HK-2 (cell line): Measurements from ENCODE around the gene FAS.

Source experiments
- DNase-seq: peaks from one replicate; pipeline ENCODE4 v3.0.0-alpha.2; 2018; ENCODE audit not compliant: unreplicated experiment

Gene FAS

DNA sequence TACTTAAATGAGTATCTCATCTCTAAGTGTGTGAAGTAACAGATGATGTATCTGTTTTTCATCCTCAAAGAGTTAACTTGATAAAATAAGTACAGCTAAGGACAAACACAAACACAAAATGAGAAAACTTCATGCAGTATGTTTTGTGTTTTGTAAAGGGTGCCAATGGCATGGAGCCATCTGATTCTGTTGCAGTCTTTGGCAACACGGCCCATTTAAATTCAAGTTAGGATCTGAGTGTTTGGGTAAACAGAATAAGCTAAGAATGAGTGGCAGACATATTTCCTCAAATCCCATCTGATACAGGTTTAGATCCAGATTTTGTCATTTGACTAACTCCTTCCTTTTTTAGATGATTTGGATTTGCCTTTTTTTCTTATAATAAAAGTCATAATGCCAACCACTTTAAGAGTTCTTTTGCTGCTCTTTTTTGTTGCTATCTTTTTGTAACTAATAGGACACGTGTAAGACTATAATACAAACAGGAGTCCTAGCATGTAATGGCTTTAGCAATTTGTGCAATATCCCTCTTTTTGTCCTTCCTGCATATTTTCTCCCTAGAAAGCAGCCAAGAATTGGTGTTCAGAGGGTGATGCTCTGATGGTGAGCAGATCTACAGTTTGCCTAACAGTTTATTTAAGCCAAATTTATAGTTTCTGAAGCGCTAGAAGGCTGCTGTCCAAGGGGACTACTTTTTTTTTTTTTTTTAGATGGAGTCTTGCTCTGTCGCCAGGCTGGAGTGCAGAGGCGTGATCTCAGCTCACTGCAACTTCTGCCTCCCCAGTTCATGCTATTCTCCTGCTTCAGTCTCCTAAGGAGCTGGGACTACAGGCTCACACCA is 19.2 kb upstream of the FAS start:
- no peak for DNase-seq

DNA sequence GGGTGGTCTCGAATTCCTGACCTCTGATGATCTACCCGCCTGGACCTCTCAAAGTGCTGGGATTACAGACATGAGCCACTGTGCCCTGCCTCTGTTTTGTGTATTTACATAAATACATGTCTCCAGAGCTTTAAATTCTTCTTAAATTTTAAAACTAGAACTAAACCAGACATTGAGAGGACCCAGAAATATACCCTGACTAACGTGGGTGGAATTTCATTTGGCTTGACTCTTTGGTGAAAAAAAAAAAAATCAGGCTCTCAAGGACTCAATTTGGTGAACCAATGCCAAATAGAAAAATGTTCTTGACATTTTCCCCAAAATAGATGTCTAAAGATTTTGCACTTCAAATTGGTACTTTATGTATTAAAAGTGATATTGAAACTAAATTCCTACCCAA is 16.6 kb upstream of the FAS start:
- no peak for DNase-seq

DNA sequence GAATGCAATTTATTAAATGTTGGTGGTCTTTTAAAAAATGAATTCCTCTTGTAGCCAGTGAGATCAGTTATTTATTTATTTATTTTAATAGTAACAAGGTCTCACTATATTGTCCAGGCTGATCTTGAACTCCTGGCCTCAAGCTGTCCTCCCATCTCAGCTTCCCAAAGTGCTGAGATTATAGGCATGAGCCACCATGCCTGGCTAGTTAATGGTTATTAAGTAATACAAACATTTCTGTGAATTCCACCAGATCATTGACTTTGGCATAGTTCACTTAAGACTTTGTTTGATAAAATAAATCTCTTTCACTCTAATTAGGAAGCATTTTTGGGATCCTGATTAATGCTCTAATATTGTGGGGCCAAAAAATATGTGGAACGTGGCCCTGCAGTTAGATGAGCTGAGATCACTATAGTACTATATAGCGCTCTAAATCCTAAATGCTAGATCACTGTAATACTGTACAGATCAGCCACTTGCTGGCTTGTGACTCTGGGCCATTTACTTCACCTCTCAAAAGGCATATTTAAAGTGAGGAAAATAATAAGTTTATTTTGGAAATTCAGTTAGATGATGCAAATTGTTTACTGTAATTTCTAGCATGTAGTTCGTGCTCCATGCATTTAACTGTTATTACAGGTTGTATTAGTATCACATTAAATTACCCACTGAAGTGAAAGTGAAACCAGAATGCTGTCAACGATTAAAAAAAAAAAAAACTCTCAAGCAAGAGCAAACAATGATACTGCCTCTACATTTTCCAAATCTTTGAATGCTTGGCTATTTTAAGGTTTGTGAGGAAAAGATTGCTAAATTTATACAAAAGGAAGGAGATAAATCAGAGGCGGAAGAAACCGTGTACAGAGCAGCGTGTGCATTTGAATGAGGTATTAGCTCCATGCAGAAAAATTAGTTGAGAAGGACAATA is 15.9 kb upstream of the FAS start:
- DNase-seq: no peak

DNA sequence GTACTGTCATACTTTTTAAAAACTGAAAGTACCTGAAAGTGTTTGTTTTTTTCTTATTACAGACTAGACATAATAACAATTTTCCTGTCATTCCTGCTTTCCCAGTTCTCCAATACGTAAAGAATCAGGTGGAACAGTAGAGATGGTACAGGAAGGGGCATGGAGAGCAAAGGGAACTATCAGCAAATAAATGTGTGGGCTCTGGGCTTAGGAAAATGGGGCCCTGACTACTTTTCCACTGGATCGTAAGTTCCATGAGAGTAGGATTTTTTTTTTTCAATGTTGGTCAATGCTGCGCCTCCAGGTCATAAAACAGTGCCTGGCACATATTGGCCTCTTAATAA is 15.2 kb upstream of the FAS start:
- DNase-seq: no peak

DNA sequence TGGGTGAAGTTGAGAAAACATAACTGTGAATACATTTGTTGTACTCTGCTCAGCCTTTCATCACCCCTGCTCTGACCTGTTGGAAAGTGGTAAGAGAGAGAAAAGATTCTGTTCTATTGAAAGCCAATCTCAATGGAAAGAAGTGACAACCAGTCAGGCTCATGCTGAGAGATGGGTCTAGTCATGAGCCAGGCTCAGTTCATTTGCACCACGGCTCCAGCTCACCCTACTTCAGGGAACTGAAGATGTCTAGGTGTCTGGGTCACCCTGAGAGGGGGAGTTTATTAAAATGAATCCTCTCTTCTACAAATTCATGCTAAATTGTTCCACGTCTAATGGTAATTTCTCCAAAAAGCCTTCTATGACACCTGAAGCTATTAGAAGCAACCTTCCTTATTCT is 12.1 kb upstream of the FAS start:
- DNase-seq: no peak

DNA sequence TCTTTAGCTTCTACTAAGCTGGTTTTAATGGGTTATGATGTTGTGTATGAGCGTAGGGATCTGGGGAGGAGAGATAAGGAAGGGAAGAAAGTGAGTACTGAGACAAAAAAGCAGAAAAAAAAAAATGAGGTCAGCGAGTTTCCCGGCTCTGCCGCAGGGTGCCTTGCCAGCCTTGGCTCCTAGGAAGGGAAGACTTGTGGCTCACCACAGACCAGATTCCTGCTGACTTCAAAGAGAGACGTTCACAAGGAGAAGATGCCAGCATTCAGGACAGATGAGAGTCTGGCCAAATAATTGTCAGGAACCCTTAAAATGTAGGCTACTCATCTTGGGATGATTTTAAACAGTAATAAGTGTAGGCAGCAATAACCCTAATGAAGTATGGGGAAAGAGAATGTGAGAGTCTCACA is 11.4 kb upstream of the FAS start:
- peak; percentile 55 for DNase-seq

DNA sequence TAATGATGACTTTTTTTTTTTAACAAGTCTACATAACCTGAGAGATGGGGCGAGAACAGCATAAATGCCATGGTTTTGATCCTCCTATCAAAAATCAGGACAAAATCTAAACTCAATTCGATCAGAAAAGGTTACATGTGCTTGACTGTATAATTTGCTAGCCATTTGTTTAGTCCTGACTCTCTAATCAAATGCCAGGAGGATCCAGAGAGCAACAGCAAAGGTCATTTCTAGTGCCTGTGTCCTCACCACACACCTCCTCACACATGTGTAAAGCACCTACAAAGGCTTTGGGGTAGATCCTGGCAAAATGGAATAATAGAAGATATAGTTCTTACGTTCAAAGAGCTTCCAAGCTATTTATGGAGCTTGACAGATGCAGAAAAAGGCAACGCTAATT is 11.0 kb upstream of the FAS start:
- DNase-seq: no peak

DNA sequence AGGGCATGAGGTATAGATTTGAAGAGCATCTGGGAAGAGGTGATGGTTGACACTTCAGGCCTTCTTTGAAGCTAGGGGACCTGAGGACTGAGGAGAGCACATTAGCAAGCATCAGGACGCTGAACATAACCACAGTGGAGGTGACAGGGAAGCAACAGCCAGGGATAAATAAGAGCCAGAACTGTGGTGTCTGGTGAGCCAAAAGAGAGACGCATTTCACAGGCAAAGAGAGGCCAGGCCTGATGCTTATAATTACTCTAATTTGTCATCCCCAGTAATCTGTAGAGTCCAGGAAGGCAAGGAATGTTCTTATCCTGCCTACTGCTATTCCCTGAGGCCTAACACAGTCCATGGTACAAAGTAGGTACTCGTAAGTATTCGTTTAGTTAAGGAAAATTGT is 10.4 kb upstream of the FAS start:
- no peak for DNase-seq

DNA sequence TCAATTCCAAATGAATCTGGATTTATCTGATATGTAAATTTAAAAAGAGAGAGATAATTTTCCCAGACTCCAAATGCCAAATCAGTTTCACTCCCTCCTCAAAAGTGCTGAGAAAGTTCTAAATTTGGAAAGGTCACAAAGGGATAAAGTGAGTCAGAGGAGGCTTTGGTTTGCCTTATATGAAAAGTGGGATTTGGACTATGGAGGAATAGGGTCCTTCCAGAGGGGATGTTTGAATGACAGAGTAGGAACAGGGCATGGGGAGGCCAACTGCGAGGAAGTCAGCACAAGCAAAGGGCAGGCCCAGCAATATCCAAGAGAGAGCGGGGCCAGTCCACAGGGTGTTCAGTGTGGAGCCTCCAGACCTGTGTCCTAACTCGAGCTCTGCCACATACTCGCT is 9.8 kb upstream of the FAS start:
- DNase-seq: no peak

DNA sequence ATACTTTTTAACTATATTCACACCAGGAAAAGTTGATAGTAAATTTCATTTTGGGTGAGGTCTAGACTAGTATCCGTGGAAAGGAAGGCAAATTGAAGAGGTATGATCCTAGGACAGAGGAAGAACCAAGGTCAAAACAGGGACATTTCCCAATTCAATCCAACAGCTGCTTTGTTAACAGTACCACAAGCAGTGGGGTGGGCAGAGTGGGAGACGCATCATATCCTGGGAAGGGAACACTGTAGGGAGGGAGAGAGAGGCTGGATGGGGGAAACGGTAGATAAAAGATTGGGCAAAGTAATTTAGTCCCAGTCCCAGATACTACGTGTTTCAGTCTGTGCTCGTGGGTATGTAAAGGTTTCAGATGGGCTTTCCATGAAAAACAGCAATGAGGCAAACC is 9.2 kb upstream of the FAS start:
- no peak for DNase-seq

DNA sequence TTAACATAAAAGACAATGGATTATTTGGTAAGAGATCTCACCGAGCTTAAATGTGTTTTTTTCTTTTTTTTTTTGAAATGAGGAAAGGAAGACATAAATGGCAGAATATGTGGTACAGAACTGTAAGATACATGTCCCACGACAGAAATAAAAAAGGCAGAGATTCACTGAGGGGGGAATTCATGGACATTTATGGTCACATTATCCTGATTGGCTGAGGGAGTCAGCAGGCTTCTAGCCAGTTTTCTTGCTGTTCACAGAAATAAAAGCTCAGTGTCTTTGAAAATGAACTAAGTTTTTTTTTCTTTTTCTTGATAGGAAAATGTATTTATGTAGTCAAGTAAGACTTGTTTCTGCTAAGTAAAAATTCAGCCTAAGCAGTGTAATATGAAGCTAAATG is 8.2 kb upstream of the FAS start:
- DNase-seq: no peak

DNA sequence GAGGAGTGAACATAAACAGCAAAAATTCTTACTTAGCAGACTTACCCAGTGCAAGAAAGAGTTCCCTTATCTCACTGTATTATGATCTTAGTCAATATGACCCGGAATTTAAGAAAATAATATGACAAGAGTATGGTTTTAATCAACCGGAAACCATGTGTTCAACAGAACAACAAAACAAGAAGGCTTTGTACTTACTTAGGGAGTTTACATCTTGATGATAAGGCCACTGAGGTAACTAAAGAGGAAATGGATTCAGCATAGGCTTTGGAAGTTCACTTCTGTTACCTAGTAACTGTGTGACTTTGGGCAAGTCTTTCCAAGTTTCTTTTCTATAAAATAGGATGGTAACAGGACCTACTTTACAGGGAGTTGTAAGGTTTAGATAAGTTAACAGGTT is 7.4 kb upstream of the FAS start:
- DNase-seq: no peak

DNA sequence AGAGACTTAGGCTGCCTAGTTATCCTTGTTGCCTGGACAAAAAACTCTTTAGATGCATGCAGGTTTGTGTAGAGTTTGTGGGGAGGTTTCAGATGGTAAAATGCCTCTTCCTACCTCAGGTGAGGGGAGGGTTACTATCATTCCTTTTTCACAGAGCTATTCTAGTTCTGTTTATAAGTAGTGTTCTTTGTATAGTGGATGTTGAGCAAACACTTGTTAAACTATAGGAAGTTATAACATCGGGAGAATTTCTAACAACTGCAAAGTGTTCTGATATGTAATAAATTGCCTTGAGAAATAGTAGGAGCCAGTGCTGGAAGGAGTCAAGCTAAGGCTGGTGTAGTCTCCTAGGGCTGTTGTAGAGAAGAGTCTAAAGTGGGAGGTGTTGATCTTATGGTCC is 6.7 kb upstream of the FAS start:
- no peak for DNase-seq

DNA sequence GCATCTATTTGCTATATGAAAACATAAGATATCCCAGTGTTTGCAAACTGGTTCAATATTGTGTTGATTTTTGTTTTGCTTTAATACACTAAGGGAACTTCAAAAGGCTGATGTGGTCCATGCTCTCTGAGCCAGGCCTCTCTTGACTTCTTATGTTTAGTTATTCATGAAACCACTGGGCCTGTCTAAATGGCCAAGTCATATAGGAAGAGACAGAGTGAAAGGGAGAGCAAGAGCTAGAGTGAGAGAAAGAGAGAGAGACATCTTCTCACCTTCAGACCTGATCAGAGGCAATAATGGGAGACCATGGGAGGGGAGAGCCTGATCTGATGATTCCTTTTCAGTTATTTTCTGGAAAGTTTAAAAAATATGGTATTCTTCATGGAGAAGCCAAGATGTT is 6.1 kb upstream of the FAS start:
- no peak for DNase-seq

DNA sequence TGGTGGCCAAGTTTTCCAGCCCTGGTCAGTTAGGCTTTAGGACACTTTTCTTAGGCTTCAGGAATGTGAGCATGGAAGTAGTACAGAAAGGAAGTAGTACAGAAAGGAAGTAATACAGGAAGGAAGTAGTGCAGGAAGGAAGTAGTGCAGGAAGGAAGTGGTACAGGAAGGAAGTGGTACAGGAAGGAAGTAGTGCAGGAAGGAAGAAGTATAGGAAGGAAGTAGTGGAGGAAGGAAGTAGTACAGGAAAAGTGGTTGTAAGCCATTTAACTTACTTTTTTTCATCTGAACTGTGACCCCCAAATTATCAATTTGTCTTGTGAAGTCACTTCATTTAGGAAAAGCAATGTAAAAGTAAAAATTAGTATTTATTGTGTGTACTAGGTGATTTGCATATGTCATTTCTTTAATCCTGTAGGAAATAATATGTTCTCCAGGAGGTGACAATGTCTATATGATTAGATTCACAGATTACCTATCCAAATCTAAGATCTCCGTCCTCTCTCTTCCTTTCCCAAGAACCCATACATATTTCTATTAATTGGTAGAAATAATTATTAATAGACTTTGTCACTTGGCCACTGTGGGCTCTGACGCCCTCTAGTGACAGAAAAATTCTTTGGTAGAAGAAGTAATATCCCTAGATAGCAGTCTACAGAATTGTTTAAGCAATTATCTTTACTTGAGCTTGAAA is 3.9 kb upstream of the FAS start:
- DNase-seq: no peak

DNA sequence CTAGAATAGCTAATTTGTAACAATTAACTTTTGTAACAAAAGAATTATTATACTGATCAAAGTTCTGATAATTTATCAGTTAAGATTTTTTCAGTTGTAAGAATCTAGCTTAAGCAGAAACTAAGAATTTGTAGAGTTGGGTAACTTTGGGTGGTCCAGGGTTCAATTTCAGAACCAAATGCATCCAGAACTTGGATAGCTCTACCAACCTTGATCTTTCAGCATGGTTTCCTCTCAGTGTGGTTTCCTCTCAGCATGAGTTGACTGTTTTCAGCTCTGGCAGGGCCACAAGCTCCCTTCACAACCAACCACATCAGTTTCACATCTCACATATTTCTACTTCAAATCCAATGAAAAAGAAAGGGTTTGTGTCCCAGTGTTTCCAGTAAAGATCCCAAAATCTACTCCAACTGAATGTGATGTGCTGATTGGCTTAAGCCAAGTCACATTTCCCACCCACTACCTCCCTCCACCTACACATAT is 3.3 kb upstream of the FAS start:
- DNase-seq: no peak

DNA sequence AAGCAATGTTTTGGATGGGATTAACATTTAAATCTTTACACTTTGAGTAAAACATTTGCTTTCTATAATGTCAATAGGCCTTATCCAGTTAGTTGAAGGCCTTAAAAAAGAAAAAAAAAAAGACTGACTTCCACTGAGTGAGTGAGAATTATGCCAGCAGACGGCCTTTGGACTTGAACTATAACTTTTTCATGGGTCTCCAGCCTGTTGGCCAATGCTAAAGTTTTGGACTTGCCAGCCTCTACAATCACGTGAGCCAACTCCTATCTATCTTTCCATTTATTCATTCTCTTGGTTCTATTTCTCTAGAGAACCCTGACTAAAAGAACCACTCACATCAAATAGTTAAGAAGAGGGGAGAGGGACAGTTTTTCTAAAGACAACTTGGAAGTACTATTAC is 2.8 kb upstream of the FAS start:
- DNase-seq: no peak

DNA sequence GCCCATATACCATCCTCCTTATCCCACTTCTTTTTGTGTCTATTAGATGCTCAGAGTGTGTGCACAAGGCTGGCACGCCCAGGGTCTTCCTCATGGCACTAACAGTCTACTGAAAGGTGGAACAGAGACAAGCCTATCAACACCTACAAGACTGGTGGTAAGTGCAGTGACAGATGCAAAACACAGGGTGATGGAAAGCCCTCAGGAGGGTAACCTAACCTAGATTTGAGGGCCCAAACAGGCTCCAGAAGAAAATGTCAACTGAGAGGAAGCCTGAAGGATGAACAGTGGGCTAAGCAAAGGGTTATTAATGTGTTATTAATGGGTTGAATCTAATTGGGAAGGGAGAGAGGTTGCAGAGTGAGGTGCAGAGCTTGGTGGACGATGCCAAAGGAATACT is 1.2 kb upstream of the FAS start:
- no peak for DNase-seq

DNA sequence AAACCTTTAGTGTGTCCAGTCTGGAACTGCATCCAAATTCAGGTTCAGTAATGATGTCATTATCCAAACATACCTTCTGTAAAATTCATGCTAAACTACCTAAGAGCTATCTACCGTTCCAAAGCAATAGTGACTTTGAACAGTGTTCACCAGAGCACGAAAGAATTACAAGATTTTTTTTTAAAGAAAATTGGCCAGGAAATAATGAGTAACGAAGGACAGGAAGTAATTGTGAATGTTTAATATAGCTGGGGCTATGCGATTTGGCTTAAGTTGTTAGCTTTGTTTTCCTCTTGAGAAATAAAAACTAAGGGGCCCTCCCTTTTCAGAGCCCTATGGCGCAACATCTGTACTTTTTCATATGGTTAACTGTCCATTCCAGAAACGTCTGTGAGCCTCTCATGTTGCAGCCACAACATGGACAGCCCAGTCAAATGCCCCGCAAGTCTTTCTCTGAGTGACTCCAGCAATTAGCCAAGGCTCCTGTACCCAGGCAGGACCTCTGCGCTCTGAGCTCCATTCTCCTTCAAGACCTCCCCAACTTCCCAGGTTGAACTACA is 694 bp upstream of the FAS start:
- no peak for DNase-seq

DNA sequence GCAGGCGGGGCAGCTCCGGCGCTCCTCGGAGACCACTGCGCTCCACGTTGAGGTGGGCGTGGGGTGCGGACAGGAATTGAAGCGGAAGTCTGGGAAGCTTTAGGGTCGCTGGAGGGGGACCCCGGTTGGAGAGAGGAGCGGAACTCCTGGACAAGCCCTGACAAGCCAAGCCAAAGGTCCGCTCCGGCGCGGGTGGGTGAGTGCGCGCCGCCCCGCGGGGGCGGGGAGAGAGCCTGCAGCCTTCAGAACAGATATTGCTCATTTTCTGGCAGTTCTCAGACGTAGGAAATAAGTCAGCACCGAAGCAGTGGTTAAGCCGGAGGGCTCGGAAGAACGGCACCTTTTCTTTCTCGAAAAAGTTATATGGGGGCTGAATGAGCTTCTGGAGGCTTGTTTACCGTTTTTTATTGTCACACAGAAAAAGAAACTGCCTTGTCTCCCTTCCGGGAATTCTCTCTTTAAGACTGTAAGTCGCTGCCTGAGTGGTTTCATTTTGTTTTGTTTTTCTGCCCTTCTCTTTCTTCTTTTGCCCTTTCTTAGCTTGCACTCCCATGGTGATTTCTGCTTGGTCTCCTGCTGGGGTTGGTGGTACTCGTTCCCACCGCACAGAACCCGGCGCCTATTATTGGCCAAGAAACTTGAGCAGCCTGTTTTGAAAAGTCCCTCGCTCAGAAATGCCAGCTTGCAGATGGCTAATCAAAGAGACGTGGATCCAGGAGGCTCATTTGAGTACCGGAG is 732 bp downstream of the FAS start:
- DNase-seq: peak; percentile 65

DNA sequence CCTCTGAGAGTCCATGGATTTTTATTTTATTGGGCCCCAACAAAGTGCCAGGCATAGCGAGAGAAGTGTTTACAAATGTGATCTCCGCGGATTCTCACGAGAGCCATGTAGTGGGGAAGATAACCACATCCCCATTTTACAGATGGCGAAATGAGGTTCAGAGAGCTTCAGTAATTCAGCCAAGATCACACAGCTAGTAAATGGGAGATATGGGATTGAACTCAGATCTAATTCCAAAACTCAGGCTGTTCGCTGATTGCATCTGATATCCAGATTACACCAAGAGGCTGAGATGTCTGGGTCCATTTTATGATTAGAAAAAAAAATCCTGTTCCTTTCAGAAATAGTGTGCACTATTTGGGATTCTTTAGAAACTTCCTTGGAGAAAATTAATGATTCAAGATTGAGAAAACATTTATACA is 1.3 kb downstream of the FAS start:
- no peak for DNase-seq
